BLaER1 (cell line): Measurements from ENCODE around the gene RHBDD2.
"Not testable (repeated sequence)": the region's sequence is repeated elsewhere in the genome, so short reads cannot be mapped to it uniquely, and the experiment has no call there.

ENCODE experiments used
- H3K27ac ChIP-seq: shearing (Covaris generic); formaldehyde crosslinking; 2 replicates; pipeline ENCODE4 v1.8.1; 2022
- H3K27me3 ChIP-seq: shearing (Covaris generic); formaldehyde crosslinking; 2 replicates; pipeline ENCODE4 v1.8.1; 2022
- H3K36me3 ChIP-seq: shearing (Covaris generic); formaldehyde crosslinking; 2 replicates; pipeline ENCODE4 v1.8.1; 2022
- H3K4me1 ChIP-seq: shearing (Covaris generic); formaldehyde crosslinking; 2 replicates; pipeline ENCODE4 v1.8.1; 2022
- H3K4me2 ChIP-seq: shearing (Covaris generic); formaldehyde crosslinking; 2 replicates; pipeline ENCODE4 v1.8.1; 2022
- H3K4me3 ChIP-seq: shearing (Covaris generic); formaldehyde crosslinking; 2 replicates; pipeline ENCODE4 v1.8.1; 2022
- H3K9ac ChIP-seq: shearing (Covaris generic); formaldehyde crosslinking; 2 replicates; pipeline ENCODE4 v1.8.1; 2022
- H3K9me3 ChIP-seq: shearing (Covaris generic); formaldehyde crosslinking; 2 replicates; pipeline ENCODE4 v1.8.1; 2022
- H4K20me1 ChIP-seq: shearing (Covaris generic); formaldehyde crosslinking; 2 replicates; pipeline ENCODE4 v1.8.1; 2022
- Cebpa-rat ChIP-seq: shearing (Covaris generic); IDR thresholded peaks from 2 replicates; pipeline ENCODE4 v1.8.1; 2022

The RHBDD2 gene

DNA sequence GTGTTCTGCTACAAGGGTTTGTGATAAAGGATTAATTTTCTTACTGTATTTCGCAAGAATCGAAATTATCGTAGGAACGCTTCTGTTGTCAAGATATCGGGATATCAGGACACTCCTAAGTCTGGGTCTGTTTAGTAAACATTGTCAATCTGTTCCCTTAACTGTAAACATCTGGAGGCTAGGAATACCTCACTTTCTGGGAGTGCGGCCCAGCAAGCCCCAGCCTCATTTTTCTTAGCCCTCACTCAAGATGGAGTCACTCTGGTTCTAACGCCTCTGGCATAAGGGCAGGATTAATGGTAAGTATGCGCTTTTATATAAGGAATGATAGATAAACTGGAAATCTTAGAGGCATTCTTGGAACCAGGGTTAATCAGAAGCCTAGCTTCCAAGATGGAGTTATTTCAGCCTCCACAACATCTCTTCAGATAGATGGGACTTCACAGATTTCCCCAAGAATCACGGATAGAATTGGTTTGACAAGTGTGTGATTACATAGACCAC, 35.2 kb upstream of the RHBDD2 start:
- no peaks in the 10 kb centered on the region for H3K36me3 ChIP-seq
- no peak overlapping the region for H3K27ac ChIP-seq
- no peak; the same call in 1 of the 2 replicates for TF ChIP-seq Cebpa-rat
- no peak overlapping the region for H3K4me3 ChIP-seq
- H3K27me3 ChIP-seq: no peaks in the 10 kb centered on the region
- H4K20me1 ChIP-seq: no peaks in the 10 kb centered on the region
- no peaks in the 10 kb centered on the region for H3K9me3 ChIP-seq
- peaks cover 26% of the 10 kb centered on the region for H3K4me1 ChIP-seq
- H3K9ac ChIP-seq: no peak overlapping the region
- no peak overlapping the region for H3K4me2 ChIP-seq

GRCh38 chr7:75844158-75844557, 34.7 kb upstream of the RHBDD2 start:
- no peak for TF ChIP-seq Cebpa-rat
- Histone ChIP-seq H3K27ac (no peak overlapping the region), H3K9me3 (no peaks in the 10 kb centered on the region), H3K4me1 (peaks cover 24% of the 10 kb centered on the region), H3K36me3 (no peaks in the 10 kb centered on the region), H3K4me2 (no peak overlapping the region), H3K4me3 (no peak overlapping the region), H3K9ac (no peak overlapping the region), H4K20me1 (no peaks in the 10 kb centered on the region), H3K27me3 (no peaks in the 10 kb centered on the region)

GRCh38 chr7:75845132-75845531, 33.7 kb upstream of the RHBDD2 start:
- not testable (repeated sequence) for H3K9ac ChIP-seq, H3K27ac ChIP-seq, H3K4me3 ChIP-seq, H3K9me3 ChIP-seq, H4K20me1 ChIP-seq, H3K27me3 ChIP-seq, H3K36me3 ChIP-seq
- Histone ChIP-seq H3K4me2 (peak overlapping the region; percentile 22; the same call in 1 of the 2 replicates), H3K4me1 (peaks cover 24% of the 10 kb centered on the region)

GRCh38 chr7:75847707-75848106, 31.1 kb upstream of the RHBDD2 start:
- H3K9ac ChIP-seq: no peak overlapping the region

DNA sequence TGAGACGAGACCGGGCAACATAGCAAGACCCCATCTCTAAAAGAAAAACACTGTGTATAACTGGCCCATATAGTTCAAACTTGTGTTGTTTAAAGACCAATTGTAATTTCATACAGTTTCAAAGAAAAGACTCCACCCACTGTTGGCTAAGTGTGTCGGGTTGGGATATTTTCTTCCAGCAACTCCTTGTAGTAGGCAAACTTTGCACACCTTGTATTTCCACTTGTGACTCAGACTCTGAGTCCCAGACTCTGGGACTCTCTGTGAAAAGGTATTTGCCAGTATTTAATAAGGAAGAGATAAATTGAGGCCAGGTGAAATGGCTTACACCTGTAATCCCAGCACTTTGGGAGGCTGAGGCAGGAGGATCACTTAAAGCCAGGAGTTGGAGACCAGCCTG, 29.3 kb upstream of the RHBDD2 start:
- H3K9me3 ChIP-seq: 0 out of 2 replicates have a peak, but pooled peaks cover 5% of the 10 kb centered on the region
- no peak overlapping the region for H3K4me3 ChIP-seq
- no peak overlapping the region for H3K4me2 ChIP-seq
- no peaks in the 10 kb centered on the region for H3K27me3 ChIP-seq
- no peak overlapping the region for H3K9ac ChIP-seq
- H3K4me1 ChIP-seq: peaks cover 7% of the 10 kb centered on the region
- TF ChIP-seq Cebpa-rat: no peak
- no peak overlapping the region for H3K27ac ChIP-seq
- no peaks in the 10 kb centered on the region for H4K20me1 ChIP-seq
- no peaks in the 10 kb centered on the region for H3K36me3 ChIP-seq

More at GRCh38 chr7:75847707-75848106, 31.1 kb upstream of the RHBDD2 start:
- Histone ChIP-seq H3K9me3 (no peaks in the 10 kb centered on the region), H3K27me3 (no peaks in the 10 kb centered on the region), H3K4me1 (peaks cover 15% of the 10 kb centered on the region), H3K4me3 (no peak overlapping the region), H3K36me3 (no peaks in the 10 kb centered on the region), H3K27ac (no peak overlapping the region), H4K20me1 (no peaks in the 10 kb centered on the region), H3K4me2 (no peak overlapping the region)
- no peak for TF ChIP-seq Cebpa-rat

DNA sequence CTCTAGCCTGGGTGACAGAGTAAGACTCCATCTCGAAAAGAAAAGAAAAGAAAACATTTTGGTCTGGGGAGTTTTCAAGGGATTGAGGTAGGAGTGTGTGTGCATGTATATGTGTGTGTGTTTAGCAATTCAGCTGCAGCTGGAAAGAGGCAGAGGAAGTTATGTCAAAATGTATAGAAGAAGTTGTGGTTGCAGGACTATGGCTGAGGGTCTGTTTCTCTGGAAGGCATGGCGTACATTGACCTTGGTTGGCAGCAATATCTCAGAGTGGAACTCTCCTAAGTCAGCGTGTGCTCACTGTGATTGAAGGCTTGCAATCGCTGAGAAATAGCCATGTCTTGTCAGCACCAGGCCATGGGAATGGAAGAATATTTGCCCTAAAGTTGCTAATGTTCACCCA, 28.6 kb upstream of the RHBDD2 start:
- H3K36me3 ChIP-seq: no peaks in the 10 kb centered on the region
- no peaks in the 10 kb centered on the region for H4K20me1 ChIP-seq
- H3K9me3 ChIP-seq: 0 out of 2 replicates have a peak, but pooled peaks cover 5% of the 10 kb centered on the region
- no peak overlapping the region for H3K9ac ChIP-seq
- TF ChIP-seq Cebpa-rat: no peak
- no peak overlapping the region for H3K27ac ChIP-seq
- no peak overlapping the region for H3K4me2 ChIP-seq
- H3K4me3 ChIP-seq: no peak overlapping the region
- peaks cover 3% of the 10 kb centered on the region for H3K4me1 ChIP-seq
- no peaks in the 10 kb centered on the region for H3K27me3 ChIP-seq

- H3K27me3 ChIP-seq: no peaks in the 10 kb centered on the region
- no peaks in the 10 kb centered on the region for H3K4me1 ChIP-seq
- no peak overlapping the region for H3K27ac ChIP-seq
- no peaks in the 10 kb centered on the region for H3K36me3 ChIP-seq
- H3K4me3 ChIP-seq: no peak overlapping the region
- H3K4me2 ChIP-seq: no peak overlapping the region
- no peaks in the 10 kb centered on the region for H4K20me1 ChIP-seq
- 0 out of 2 replicates have a peak, but pooled peaks cover 5% of the 10 kb centered on the region for H3K9me3 ChIP-seq
- no peak overlapping the region for H3K9ac ChIP-seq
- no peak for TF ChIP-seq Cebpa-rat
These were observed 24.6 kb upstream of the RHBDD2 start for GRCh38 chr7:75854233-75854632.

- H3K36me3 ChIP-seq, H3K27ac ChIP-seq, H3K4me2 ChIP-seq, H3K4me1 ChIP-seq, H3K9me3 ChIP-seq, H3K27me3 ChIP-seq, H3K4me3 ChIP-seq, H3K9ac ChIP-seq, H4K20me1 ChIP-seq: not testable (repeated sequence)
These were observed 24.0 kb upstream of the RHBDD2 start for GRCh38 chr7:75854813-75855345.

DNA sequence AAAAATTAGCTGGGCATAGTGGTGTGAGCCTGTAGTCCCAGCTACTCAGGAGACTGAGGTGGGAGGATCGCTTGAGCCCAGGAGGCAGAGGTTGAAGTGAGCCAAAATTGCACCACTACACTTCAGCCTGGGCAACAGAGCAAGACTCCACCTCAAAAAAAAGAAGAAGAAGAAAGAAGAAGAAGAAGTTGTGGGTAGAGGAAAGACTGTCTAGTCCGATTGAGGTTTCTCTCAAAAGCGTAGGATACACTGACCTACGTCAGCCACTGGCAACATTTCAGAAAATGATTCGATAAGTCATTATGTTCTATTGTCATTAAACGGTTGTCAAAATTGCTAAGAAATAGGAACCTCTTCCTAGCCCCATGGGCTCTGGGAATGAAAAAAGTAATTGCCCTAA, 22.3 kb upstream of the RHBDD2 start:
- H3K4me2 ChIP-seq: no peak overlapping the region
- no peak overlapping the region for H3K4me3 ChIP-seq
- H3K4me1 ChIP-seq: peaks cover 9% of the 10 kb centered on the region
- no peaks in the 10 kb centered on the region for H3K27me3 ChIP-seq
- H4K20me1 ChIP-seq: no peaks in the 10 kb centered on the region
- H3K36me3 ChIP-seq: no peaks in the 10 kb centered on the region
- no peak for TF ChIP-seq Cebpa-rat
- no peak overlapping the region for H3K9ac ChIP-seq
- 0 out of 2 replicates have a peak, but pooled peaks cover 5% of the 10 kb centered on the region for H3K9me3 ChIP-seq
- H3K27ac ChIP-seq: no peak overlapping the region

GRCh38 chr7:75858410-75858809, 20.4 kb upstream of the RHBDD2 start:
- no peak for TF ChIP-seq Cebpa-rat
- no peak overlapping the region for H3K27ac ChIP-seq
- H3K9me3 ChIP-seq: 0 out of 2 replicates have a peak, but pooled peaks cover 1% of the 10 kb centered on the region
- no peaks in the 10 kb centered on the region for H3K36me3 ChIP-seq
- H3K9ac ChIP-seq: no peak overlapping the region
- no peak overlapping the region for H3K4me2 ChIP-seq
- peaks cover 9% of the 10 kb centered on the region for H3K4me1 ChIP-seq
- H3K27me3 ChIP-seq: no peaks in the 10 kb centered on the region
- no peak overlapping the region for H3K4me3 ChIP-seq
- no peaks in the 10 kb centered on the region for H4K20me1 ChIP-seq

DNA sequence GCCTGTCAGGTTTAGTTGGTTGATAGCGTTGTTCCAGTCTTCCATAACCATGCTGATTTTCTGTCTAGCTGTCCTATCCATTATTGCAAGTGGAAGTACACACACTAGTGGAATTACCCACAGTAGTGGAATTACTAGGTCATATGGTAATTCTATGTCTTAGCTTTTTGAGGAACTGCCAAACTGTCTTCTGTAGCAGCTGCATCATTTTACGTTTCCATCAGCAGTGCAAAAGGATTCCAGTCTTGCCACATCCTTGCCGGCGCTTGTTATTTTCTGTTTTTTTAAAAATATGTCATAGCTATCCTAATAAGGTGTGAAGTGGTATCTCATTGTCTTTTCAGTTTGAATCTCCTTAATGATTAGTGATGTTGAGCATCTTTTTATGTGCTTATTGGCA, 17.2 kb upstream of the RHBDD2 start:
- Histone ChIP-seq H3K27ac (no peak overlapping the region), H3K36me3 (no peaks in the 10 kb centered on the region), H3K27me3 (no peaks in the 10 kb centered on the region), H3K4me3 (no peak overlapping the region), H3K9me3 (no peaks in the 10 kb centered on the region), H3K4me1 (peaks cover 9% of the 10 kb centered on the region), H4K20me1 (no peaks in the 10 kb centered on the region), H3K9ac (no peak overlapping the region), H3K4me2 (no peak overlapping the region)
- TF ChIP-seq Cebpa-rat: no peak

GRCh38 chr7:75864251-75864650, 14.6 kb upstream of the RHBDD2 start:
- not testable (repeated sequence) for H3K4me2 ChIP-seq, H3K9me3 ChIP-seq, H4K20me1 ChIP-seq, H3K9ac ChIP-seq, H3K4me3 ChIP-seq, H3K27me3 ChIP-seq, H3K27ac ChIP-seq, H3K4me1 ChIP-seq, H3K36me3 ChIP-seq
